ENCODE measurements around the gene DNAH8.

DNAH8 gene

DNA sequence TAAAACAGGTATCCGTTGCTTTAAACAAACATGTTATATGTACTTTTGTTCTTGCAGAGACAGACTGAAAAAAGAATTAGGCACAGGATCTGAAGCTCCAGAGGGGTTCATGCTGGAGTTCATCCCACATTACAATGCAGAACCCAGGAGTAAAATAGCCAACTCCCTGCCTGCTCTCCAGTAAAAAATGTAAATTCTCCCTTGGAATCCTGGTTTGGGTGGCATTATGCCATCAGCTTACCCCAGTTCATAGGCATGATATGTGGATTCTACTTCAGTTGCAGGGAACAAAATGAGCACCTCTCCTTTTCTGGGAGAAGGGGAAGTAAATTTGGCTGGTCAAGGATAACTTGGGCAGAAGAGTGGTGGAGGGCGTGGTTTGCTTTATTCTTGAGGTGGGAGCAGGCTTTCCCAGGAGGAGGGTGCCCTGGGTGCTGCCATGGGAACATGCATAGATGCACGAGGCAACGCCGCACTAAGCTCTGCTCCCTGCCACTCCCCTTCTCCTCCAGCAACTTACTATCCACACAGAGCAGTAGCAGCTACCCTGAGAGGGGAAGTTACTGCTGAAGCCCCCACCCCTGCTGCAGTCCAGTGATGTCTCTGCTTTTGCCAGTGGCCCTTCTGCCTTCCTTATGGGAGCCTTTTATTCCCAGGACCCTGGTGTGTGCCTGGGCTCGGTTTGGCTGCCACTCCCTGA lies 261.8 kb downstream of the DNAH8 start:
- TF ChIP-seq, protein P1, sequence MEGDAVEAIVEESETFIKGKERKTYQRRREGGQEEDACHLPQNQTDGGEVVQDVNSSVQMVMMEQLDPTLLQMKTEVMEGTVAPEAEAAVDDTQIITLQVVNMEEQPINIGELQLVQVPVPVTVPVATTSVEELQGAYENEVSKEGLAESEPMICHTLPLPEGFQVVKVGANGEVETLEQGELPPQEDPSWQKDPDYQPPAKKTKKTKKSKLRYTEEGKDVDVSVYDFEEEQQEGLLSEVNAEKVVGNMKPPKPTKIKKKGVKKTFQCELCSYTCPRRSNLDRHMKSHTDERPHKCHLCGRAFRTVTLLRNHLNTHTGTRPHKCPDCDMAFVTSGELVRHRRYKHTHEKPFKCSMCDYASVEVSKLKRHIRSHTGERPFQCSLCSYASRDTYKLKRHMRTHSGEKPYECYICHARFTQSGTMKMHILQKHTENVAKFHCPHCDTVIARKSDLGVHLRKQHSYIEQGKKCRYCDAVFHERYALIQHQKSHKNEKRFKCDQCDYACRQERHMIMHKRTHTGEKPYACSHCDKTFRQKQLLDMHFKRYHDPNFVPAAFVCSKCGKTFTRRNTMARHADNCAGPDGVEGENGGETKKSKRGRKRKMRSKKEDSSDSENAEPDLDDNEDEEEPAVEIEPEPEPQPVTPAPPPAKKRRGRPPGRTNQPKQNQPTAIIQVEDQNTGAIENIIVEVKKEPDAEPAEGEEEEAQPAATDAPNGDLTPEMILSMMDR (IDR thresholded peaks at IDR 0.05; ENCODE audit: insufficient read depth, low read length, missing control alignments), result no peak
- CTCF ChIA-PET, result no interaction called here
- POLR2A ChIA-PET, result no interaction called here
- no peak for DNase-seq (ENCODE audit: low read depth, low spot score)
- H3K4me3 ChIP-seq (ENCODE audit: low read depth, low read length), result no peak overlapping the region

DNA sequence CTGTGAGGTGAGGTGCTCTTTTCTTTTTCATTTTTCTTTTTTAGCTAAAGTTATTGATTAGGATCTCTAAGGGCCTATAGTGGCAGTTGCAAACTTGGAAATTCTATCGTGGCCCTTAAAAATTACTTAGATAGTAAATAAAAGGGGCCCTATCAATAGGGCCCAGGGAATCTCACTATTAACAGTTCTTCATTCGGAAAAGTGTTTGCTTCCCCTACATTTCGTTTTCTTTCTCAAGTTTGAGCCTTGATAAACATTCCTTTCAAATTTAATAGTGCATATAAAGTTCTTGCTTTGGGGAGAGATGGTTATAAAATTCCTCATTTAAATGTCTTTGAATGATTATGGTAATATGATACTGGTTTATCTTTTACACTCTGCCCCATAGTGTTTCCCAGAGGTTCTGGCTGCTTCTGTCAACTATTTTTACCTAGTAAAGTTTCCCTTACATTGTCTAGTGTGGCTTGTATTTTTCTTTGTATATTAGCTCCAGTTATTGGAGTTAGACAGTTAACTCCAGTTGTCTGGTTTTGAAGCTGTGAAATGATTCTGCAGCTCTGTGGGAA lies 263.1 kb downstream of the DNAH8 start:
- POLR2A ChIA-PET, result no interaction called here
- no peak overlapping the region for H3K4me3 ChIP-seq (ENCODE audit: low read depth, low read length)
- no peak for DNase-seq (ENCODE audit: low read depth, low spot score)
- CTCF ChIA-PET, result interaction anchor here (1.0 to 1.5 kb wide), 2 partner anchors 18 to 325 kb away, joined by 3 to 6 read pairs; no protein-coding TSS in a partner anchor
- TF ChIP-seq, protein P1 (IDR thresholded peaks at IDR 0.05; ENCODE audit: insufficient read depth, low read length, missing control alignments), result no peak

DNA sequence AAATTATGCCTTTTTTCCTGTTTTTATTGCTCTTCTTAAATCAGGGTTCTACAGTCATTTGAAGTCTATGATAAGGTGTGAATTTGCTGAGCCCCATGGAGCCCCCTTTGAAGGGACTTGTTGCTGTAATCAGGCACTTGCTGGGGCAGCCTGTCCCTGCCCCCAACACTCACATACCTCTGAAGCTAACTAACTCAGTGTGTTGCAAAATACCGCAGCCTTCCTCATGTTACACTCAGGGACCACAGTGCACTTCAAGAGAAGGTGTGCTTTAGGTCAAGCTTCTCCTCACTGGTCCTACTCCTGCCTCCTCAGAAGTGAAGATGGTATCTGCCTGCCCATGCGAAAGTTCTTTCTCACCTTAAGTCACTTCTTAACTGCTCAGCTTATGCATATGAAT lies 267.4 kb downstream of the DNAH8 start:
- POLR2A ChIA-PET, result no interaction called here
- TF ChIP-seq, protein P1 (IDR thresholded peaks at IDR 0.05; ENCODE audit: insufficient read depth, low read length, missing control alignments), result no peak
- DNase-seq (ENCODE audit: low read depth, low spot score), result no peak
- CTCF ChIA-PET, result no interaction called here
- no peak overlapping the region for H3K4me3 ChIP-seq (ENCODE audit: low read depth, low read length)

DNA sequence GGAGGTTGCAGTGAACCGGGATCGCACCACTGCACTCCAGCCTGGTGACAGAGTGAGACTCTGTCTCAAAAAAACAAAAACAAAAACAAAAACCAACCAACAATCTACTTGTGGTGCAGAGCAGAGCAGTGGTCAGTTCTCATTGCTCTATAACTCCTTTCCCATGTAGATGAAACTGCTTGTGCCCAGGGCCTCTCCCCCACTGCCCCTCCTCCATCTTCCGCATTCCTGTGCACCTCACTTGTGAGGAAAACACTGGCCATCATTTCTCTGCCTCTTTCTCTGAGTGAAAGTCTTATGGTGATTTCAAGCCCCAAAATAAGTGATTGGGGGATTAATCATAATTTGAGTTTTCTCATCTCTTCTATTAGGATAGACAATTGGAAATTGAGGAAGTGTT lies 269.6 kb downstream of the DNAH8 start:
- no peak for DNase-seq (ENCODE audit: low read depth, low spot score)
- POLR2A ChIA-PET, result no interaction called here
- TF ChIP-seq, protein P1 (IDR thresholded peaks at IDR 0.05; ENCODE audit: insufficient read depth, low read length, missing control alignments), result no peak
- CTCF ChIA-PET, result no interaction called here
- no peak overlapping the region for H3K4me3 ChIP-seq (ENCODE audit: low read depth, low read length)

DNA sequence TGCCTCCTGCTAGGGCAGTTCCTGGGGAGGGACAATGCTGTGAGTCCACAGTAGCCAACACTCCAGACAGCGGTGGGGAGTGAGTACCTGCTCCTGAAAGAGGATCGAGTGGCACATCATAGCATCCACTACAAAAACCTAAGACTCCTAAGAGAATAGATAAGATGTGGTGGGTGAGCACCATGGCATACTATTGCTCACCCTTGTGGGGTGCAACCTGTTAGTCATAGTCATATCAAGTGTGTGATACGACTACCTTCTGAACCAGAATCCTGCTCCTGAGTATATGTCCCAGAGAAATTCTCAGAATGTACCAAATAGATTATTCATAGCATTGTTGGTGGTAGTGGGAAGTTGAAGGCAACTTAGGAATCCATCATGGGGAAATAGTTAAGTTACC lies 270.7 kb downstream of the DNAH8 start:
- CTCF ChIA-PET, result no interaction called here
- DNase-seq (ENCODE audit: low read depth, low spot score), result no peak
- TF ChIP-seq, protein P1 (IDR thresholded peaks at IDR 0.05; ENCODE audit: insufficient read depth, low read length, missing control alignments), result no peak
- POLR2A ChIA-PET, result no interaction called here
- H3K4me3 ChIP-seq (ENCODE audit: low read depth, low read length), result no peak overlapping the region

DNA sequence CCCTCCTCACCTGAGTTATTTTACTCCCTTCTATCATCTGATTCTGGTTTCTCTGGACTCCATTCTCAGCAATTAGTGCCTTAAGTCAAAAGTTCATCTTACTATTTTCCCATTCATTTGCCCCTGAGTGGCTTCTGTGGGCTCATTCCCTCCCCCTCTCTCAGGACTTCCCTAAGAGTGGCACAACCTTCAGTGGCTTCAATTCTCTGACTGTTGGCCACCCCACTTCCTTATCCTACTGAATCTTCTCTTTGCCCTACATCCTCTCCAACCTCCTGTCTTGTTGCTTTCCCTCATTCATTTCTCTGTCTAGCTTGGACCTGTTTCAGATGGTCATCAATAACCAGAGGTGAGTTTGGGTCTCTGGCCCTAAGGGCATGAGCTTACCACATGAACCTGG lies 272.4 kb downstream of the DNAH8 start:
- POLR2A ChIA-PET, result no interaction called here

More for the DNA sequence above, 272.4 kb downstream of the DNAH8 start:
- no peak for DNase-seq (ENCODE audit: low read depth, low spot score)
- TF ChIP-seq, protein P1 (IDR thresholded peaks at IDR 0.05; ENCODE audit: insufficient read depth, low read length, missing control alignments), result no peak
- H3K4me3 ChIP-seq (ENCODE audit: low read depth, low read length), result no peak overlapping the region
- CTCF ChIA-PET, result no interaction called here

Measured in AG04449 (cell line).